Kidney (tissue), 14 donors: ENCODE results near the gene CLMP. TPM values are rescaled to one million over a fixed set of nuclear protein-coding genes. Genes with fewer than 3 reads are reported as not detected.
A peak's percentile ranks its signal among the peaks of the same experiment; 100 is the strongest.

Experiments
- DNase-seq, 5 donors: peaks; one replicate each; pipeline ENCODE4 v3.0.0-alpha.2; 2013 to 2020
- FAIRE-seq: peaks from 2 replicates; lab custom pipeline; 2012; peaks lifted over from hg19 to GRCh38; lab: Jason Lieb, UNC
- H3K27ac ChIP-seq, 2 donors: one replicate each; pipeline ENCODE4 v1.7.0; 2013; ENCODE audit warnings: low read depth in 2 of 2, low read length in 2 of 2, inconsistent platforms in 1 of 2
- H3K27me3 ChIP-seq: one replicate; pipeline ENCODE4 v1.7.1; 2013; ENCODE audit warnings: low read length, inconsistent platforms; ENCODE audit not compliant: control insufficient read depth, insufficient read depth
- H3K36me3 ChIP-seq, 3 donors: one replicate each; pipeline versions ENCODE4 v1.7.0 to v1.7.1; 2013; ENCODE audit warnings: low read length in 3 of 3, control low read depth in 1 of 3, inconsistent platforms in 1 of 3; ENCODE audit not compliant: insufficient read depth in 3 of 3, control insufficient read depth in 2 of 3
- H3K4me1 ChIP-seq, 3 donors: one replicate each; pipeline versions ENCODE4 v1.7.0 to v1.7.1; 2013; ENCODE audit warnings: low read length in 3 of 3, inconsistent platforms in 1 of 3, low read depth in 1 of 3; ENCODE audit not compliant: control insufficient read depth in 2 of 3, insufficient read depth in 2 of 3
- H3K4me3 ChIP-seq, 3 donors: one replicate each; pipeline versions ENCODE4 v1.7.0 to v1.8.1; 2013; ENCODE audit warnings: low read length in 3 of 3, control low read depth in 1 of 3, inconsistent platforms in 1 of 3
- H3K9ac ChIP-seq, 3 donors: one replicate each; pipeline versions ENCODE4 v1.7.0 to v1.7.1; 2013; ENCODE audit warnings: low read length in 3 of 3, control low read depth in 1 of 3, inconsistent platforms in 1 of 3
- H3K9me3 ChIP-seq, 3 donors: one replicate each; pipeline versions ENCODE4 v1.7.0 to v1.7.1; 2013; ENCODE audit warnings: low read length in 3 of 3, control low read depth in 1 of 3, inconsistent platforms in 1 of 3; ENCODE audit not compliant: control insufficient read depth in 2 of 3, insufficient read depth in 1 of 3
- intact Hi-C: fragments of 100-400 bp; cut with DNase I; formaldehyde crosslinking; loops from one replicate; pipeline ENCODE4 v1.11.1; 2022
- polyA plus RNA-seq: library from polyadenylated mRNA; stranded (reverse); fragments of 350-450 nt; fragmentation: Illumina TruSeq; extraction: RNeasy Lipid Tissue Mini Kit (QIAGEN cat#74804); gene quantifications from one replicate; pipeline ENCODE4 v1.2.3, GENCODE V29; 2014; ENCODE audit warnings: low read depth, low replicate concordance; ENCODE audit not compliant: insufficient read depth
- total RNA-seq: library from RNA; stranded (reverse); fragmentation: NEBNext Ultra II Directional; extraction: Animal tissue kit (Norgen Biotek cat#: 25700); gene quantifications from one replicate; pipeline ENCODE4 v1.2.1, GENCODE V29; 2021
- TF ChIP-seq, protein P1 (sequence below): IDR thresholded peaks from 3 replicates; pipeline ENCODE4 v1.5.1; 2012; ENCODE audit warnings: mild to moderate bottlenecking, moderate library complexity, borderline replicate concordance; ENCODE audit not compliant: insufficient read depth; ENCODE audit errors: extremely low read depth
- donor health status: control.
- donor health status: control.
- donor health status: control.
- donor health status: control.
- donor health status: control.
- donor health status: DM: yes; HTN: yes; CAD: no.
- donor health status: Normal renal cell carcinoma (clear cell type).

Gene CLMP
- total and polyA plus RNA-seq, 2 donors from 2014 or later = 1.2 to 6.8 TPM

DNA sequence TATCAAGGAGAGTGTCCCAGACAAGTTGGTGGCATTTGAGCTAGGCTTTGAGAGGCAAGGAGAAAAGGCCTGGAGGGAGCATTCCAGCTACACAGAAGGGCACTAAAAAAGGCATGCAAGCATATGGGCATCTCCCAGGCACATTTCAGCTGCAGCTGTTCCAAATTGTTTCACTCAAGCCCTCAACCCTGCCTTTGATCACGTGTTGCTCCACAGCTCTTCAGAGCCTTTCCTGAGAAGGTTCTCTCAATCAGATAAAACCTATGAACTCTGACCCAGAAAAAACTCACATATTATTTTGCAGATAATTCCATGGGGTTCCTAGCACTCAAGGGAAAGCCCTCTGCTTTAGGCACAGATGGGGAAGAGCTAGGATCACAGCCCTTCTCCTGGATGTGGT, 108.7 kb downstream of the CLMP start:
- intact Hi-C loops = no loop called here
- no peak overlapping the region for H3K27ac ChIP-seq
- peaks cover 0 to 4% (median 0%) of the 10 kb centered on the region in 3 donors for H3K36me3 ChIP-seq
- TF ChIP-seq, protein P1, sequence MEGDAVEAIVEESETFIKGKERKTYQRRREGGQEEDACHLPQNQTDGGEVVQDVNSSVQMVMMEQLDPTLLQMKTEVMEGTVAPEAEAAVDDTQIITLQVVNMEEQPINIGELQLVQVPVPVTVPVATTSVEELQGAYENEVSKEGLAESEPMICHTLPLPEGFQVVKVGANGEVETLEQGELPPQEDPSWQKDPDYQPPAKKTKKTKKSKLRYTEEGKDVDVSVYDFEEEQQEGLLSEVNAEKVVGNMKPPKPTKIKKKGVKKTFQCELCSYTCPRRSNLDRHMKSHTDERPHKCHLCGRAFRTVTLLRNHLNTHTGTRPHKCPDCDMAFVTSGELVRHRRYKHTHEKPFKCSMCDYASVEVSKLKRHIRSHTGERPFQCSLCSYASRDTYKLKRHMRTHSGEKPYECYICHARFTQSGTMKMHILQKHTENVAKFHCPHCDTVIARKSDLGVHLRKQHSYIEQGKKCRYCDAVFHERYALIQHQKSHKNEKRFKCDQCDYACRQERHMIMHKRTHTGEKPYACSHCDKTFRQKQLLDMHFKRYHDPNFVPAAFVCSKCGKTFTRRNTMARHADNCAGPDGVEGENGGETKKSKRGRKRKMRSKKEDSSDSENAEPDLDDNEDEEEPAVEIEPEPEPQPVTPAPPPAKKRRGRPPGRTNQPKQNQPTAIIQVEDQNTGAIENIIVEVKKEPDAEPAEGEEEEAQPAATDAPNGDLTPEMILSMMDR = no peak
- peaks cover 0 to 1% (median 0%) of the 10 kb centered on the region in 3 donors for H3K9me3 ChIP-seq
- no peak overlapping the region for H3K9ac ChIP-seq
- FAIRE-seq (no peak), DNase-seq (peak in 1 of 5 donors; percentile 7)
- H3K27me3 ChIP-seq = no peaks in the 10 kb centered on the region
- H3K4me1 ChIP-seq = peaks cover 0 to 5% (median 0%) of the 10 kb centered on the region in 3 donors
- no peak overlapping the region for H3K4me3 ChIP-seq

GRCh38 chr11:123085497-123085896, 109.6 kb downstream of the CLMP start:
- DNase-seq (no peak), FAIRE-seq (no peak)
- peaks cover 0 to 4% (median 0%) of the 10 kb centered on the region in 3 donors for H3K36me3 ChIP-seq
- H3K9ac ChIP-seq = no peak overlapping the region
- intact Hi-C loops = no loop called here
- H3K9me3 ChIP-seq = peaks cover 0 to 1% (median 0%) of the 10 kb centered on the region in 3 donors
- H3K27me3 ChIP-seq = no peaks in the 10 kb centered on the region
- TF ChIP-seq, protein P1 = no peak
- H3K4me1 ChIP-seq = peaks cover 0 to 5% (median 0%) of the 10 kb centered on the region in 3 donors
- no peak overlapping the region for H3K27ac ChIP-seq
- H3K4me3 ChIP-seq = no peak overlapping the region

- Histone ChIP-seq H3K36me3 (peaks cover 0 to 4% (median 0%) of the 10 kb centered on the region in 3 donors), H3K27me3 (no peaks in the 10 kb centered on the region), H3K9ac (no peak overlapping the region), H3K27ac (no peak overlapping the region), H3K4me1 (peaks cover 0 to 5% (median 0%) of the 10 kb centered on the region in 3 donors), H3K9me3 (peaks cover 0 to 1% (median 0%) of the 10 kb centered on the region in 3 donors), H3K4me3 (no peak overlapping the region)
- TF ChIP-seq, protein P1 = no peak
- DNase-seq = no peak
- intact Hi-C loops = no loop called here
- FAIRE-seq = no peak
Measured at GRCh38 chr11:123084454-123084853, 110.6 kb downstream of the CLMP start.

DNA sequence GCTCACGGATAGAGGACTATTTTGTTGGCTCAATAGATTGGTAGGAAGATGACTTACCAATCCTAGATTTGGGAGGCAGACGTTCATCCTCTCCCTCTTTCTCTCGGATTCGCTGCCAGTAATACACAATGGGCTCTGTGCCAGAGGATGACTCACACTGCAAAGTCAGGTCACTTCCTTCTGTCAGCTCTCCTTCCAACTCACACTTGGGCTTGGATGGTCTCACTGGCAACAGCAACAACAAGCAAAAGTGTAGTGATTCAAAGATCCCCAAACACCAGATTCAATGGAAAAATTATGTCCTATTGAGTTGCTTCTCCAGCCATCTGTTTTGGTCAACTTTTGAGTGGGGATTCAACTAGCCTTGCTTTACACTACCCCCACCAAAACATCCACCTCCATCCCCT, 111.4 kb downstream of the CLMP start:
- peak in 2 of 5 donors; percentile 74 to 87 for DNase-seq
- H3K27ac ChIP-seq = peak overlapping the region in 1 of 2 donors; percentile 68

More for the DNA sequence above, 111.4 kb downstream of the CLMP start:
- intact Hi-C loops = no loop called here
- peak; percentile 73 for FAIRE-seq
- Histone ChIP-seq H3K4me1 (peaks cover 0 to 5% (median 0%) of the 10 kb centered on the region in 3 donors), H3K9me3 (peaks cover 0 to 1% (median 0%) of the 10 kb centered on the region in 3 donors), H3K27me3 (no peaks in the 10 kb centered on the region), H3K36me3 (peaks cover 0 to 4% (median 0%) of the 10 kb centered on the region in 3 donors), H3K9ac (no peak overlapping the region), H3K4me3 (no peak overlapping the region)
- TF ChIP-seq, protein P1 = no peak
